NOMO-1 treated with DMSO at 0.1 percent for 48 hours (cell line): ENCODE measurements around the gene ANO7.

Source experiments
- DNase-seq: peaks from one replicate; lab custom pipeline; 2025; ENCODE audit not compliant: unreplicated experiment; lab: John Stamatoyannopoulos, UW

The ANO7 gene

DNA sequence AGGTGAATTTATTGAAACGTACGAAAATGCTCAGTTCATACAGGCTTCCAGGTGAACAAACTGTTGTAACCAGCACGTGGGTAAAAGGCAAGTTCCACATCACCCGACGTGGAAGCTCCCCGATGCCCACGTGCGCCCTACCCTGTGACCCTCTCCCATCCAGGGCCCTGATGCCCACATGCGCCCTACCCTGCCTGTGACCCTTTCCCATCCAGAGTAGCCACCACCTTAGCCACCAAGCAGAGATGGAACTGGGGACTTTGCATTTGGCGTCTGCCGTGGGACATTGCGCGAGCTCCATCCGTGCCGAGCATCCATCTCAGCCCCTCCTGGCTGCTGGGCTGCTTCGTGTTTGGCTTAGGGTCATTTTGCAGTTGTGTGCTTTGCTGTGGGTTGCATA is 37.5 kb downstream of the ANO7 start:
- DNase-seq: no peak

DNA sequence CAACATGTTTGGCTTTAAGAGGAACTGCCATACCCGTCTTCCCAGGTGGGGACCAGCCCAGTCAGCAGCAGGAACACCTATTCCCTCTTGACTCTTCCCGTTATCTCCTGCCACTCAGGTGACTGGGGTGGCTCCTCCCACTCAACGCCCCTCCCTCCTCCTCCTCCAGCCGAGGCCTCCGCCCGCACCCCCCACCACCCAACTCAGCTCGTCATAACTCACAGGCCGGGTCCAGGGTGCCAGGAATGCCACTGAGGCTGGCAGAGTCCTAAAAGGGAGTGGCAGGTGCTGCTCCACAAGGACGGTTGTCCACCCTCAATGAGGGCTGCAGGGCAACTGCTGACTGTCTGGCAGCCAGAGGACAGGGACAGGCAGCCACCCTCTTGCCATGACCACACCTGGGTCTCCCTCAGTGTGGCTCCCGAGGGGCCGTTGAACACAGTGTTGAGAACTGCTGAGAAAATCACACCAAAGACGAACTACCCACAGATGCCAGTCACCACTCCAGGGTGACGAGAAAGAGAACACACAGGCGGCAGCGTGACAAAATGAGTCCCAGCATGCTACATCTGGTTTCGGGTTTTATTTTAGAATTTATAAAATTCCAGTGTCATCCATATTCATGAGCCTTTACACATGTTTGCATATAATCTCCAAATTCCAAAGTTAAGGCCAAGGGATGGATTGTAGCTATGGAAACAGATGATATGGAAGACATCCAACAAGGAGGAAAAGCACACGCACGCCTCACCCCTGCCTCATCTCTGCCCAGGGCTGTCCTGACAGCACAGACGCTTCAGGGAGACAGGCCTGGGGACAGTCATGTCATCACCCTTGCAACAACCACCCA is 38.5 kb downstream of the ANO7 start:
- DNase-seq: no peak

DNA sequence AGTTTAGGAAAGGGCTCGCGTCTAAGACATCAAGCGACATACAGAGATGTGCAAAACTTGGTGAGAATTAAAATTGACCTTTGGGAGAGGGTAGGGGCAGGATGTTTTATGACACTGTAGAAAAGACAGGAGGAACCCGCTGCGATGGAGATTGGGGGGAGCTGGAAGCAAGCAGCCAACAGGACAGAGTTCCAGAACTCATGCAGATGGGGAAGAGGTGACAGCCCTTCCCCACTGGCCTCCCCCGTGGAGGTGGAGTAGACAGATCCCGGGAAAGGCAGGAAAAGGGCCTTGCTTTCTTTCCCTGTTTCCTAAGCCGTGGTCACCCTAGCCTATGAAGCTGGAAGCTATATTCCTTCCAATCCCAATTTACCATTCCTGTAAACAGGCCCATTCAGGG is 39.1 kb downstream of the ANO7 start:
- DNase-seq: no peak

DNA sequence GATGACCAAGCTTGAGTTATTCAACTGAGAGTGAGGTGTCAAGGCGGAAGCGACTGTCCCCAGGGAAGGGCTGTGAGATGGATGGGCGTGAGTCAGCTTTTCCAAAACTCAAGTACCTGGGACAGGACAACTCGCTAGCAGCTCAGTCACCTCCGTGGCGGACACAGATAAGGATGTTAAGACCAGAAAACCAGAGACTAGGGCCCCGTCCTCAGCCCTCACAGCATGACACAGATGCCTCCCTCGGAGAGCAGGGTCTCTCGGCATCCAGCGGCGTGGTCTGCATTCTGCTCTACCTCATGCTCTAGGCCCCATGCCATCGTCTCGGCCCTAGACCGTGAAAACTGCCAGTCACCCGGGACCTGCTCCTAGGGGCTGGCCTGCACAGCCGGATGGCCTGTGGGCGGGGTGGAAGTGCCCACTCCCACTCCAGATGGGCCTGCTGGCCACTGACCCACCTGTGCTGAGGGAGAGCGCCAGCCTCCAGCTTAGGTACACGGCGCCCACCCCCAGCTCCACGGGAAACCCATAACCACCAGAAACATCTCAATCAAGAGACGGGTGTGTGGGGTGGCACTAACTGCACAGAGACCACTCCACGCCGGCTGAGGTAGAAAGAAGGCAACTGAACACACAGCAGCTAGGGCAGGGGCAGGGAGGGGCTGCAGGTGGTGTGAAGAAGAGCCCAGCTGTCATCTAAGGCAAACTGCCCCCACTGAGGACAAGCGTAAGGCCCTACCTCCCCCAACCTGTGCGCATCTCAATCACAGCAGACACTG is 39.8 kb downstream of the ANO7 start:
- DNase-seq: no peak

DNA sequence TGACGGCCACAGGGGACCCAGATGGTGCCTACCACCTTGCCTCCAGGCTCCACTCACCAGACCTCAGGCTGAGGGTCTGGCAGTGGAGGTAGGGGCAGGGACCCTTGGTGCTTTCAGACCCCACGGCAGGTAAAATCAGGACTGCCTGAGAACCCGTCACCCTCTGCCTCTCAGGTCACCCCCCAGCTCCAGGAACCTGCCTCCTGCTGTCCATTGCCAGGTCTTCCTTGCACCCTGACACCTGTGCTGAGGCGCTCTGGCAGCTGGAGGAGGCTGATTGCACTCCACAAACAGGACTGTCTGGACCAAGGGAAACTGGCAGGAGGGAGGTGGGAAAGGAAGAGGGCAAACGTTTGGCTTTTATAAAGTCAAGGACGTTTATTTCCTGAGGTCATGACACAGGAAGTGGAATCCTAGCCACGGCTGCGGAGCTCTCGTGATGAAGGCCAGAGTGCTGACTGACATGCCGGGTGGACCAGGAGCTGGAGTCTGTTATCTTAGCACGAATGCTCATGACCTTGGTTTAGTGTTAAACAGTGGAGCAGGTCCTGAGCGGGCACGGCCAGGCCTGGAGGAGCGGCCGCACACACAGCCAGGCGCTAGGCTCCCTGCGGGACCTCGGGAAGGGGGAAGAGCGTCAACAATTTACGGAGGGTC is 40.5 kb downstream of the ANO7 start:
- DNase-seq: no peak

DNA sequence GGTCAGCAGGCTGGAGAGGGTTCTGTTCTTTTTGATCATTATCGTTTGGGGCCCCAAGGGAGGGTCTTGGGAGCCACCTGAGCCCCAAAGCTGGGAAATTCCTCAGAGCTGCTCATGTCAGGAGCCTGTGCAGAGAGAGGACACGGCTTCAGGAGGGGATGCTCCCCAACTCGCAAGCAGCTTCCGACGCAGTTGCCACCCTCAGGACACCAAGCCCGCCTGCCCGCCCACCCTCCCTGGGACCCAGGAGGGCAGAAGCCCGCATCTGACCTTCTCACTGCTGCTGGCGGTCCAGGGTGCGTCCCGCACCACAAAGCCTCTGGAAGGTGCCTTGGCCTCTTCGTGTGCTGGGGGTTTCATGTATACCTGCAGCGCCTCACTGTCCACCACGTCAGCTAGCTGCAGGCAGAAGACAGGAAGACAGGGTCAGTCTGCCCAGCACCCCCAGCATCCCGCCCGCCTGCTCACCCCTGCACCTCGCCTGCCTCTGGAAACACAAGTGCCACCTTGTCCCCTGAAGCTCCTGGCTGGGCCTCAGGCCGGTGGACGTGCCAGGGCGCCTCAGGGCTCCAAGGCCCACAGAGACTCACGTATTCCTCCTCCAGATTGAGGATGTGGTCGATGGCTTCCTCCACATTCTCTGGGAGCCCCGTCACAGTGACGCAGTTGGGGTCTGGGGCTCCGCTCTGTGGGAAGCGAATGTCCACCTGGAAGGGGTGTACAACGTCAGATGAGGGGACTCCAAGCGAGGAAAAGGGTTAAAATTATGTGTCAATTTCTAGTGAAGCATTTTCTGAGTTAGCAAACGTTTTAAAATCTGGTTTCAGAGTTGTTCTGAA is 41.3 kb downstream of the ANO7 start:
- DNase-seq: no peak

DNA sequence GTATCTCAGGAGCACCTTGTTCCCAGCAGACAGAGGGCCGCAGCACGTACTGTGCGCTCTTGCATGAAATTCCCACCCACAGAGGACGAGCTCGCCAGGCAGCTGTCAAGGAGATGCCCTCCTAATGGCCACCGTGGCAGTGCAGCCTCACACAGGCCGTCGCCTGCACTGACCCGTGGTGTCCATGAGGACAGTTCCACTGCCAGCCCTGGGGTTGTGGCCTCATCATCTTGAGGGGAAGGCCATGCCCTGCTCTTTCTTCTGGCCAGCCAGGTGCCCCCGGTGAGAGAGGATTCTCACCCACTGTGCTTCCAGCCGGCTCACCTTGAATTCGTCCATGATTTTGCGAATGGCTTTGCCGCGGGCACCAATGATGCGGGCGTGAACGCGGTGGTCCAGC is 42.0 kb downstream of the ANO7 start:
- no peak for DNase-seq

DNA sequence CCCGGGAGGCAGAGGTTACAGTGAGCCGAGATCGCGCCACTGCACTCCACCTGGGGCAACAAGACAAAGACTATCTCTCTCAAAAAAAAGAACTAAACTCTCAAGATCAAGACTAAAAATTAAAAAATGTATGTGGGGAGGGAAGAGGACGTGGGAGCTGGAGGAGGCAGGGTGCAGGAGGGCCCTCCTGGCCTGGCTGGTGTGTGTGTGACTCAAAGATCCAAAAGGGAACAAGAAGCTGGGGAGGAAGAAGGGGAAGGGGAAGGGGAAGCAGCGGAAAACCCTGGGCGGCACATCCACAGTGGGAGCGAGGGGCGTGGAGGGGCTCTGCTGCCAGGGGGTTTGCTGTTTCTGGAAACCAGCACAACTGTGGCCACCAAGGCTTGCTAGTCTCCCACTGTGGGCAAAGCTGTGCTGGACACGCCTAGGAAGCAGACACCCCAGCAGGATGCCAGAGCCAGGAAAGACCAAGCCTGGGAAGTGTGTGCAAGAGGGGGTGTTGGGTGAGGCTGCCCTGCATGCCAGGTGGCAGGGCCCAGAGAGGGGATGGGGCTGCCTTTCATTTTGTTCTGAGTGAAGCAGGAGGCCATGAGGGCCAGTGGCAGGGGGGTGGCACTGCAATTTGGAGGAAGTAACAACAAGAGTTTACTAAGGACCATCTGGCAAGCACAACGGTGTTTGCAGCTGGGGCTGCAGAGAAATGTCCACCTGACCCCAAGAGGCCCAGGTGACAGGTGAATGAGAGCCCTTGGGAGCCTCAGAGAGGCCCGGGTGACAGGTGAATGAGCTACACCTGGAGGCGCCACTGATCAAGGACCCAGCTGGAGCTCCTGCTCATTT is 44.5 kb downstream of the ANO7 start:
- no peak for DNase-seq

DNA sequence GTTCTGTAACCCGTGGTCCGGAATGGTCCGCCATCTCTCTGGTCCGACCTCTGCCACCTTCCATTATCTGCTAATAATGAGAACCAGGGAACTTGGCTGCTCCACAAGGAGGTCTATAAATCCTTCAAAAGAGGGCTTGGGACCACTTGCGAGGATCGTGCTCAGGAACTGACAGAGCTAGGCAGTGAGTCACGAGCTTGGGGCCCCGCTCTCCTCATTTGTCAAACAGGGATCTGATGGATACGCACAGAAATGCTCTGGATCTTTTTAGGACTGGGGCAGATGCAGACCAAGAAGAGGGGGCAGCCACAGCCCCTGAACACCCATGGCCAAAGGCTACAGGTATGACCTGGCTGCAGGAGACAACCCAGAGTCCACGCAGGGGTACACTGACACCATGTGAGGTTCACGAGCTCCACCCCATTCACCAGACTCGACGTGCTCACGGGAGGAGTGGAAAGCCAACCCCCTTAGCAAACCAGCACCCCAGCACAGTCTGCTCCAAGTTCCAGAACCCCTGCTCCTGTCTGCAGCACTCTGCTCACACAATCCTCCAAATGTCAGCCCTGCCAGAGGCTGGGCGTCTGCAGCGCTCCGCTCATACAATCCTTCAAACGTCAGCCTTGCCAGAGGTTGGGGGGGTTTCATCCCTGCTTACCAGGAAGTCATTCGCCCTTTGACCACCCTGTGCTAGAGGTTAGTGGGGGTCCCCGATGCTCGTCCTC is 45.8 kb downstream of the ANO7 start:
- DNase-seq: no peak

DNA sequence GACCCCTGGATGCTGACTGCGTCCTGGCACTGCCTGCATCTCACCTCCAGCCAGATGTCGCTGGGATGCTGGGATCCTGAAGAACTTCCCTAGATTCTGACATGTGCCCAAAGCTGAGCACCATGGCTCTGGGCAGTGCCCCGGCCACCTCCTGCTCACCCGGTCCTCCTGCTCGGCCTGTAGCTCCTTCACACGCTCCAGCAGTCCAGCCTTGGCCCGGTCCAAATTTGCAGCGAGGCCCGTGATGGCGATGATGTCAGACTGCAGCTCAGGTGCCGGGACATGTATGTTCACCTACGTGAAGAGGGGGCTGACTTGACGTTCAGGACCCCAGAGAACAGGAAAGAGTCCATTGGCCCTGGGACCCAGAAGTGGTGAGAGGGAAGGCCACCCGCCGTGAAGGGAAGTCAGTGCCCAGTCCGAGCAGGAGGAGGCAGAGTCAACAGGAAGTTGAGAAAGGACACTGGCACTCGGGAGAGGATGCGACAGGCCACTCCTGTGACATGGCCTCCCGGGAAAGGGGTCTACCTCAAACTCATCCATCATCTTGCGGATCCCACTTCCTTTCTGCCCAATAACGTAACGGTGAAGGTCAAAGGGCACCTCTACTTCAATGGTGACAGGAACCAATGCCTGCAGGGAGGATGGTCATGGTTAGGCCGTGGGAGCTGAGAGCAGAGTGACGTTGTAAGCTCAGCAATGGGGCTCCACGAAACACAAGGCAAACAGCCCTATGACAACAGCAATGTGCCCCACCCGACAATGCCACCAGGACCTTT is 46.7 kb downstream of the ANO7 start:
- DNase-seq: no peak

DNA sequence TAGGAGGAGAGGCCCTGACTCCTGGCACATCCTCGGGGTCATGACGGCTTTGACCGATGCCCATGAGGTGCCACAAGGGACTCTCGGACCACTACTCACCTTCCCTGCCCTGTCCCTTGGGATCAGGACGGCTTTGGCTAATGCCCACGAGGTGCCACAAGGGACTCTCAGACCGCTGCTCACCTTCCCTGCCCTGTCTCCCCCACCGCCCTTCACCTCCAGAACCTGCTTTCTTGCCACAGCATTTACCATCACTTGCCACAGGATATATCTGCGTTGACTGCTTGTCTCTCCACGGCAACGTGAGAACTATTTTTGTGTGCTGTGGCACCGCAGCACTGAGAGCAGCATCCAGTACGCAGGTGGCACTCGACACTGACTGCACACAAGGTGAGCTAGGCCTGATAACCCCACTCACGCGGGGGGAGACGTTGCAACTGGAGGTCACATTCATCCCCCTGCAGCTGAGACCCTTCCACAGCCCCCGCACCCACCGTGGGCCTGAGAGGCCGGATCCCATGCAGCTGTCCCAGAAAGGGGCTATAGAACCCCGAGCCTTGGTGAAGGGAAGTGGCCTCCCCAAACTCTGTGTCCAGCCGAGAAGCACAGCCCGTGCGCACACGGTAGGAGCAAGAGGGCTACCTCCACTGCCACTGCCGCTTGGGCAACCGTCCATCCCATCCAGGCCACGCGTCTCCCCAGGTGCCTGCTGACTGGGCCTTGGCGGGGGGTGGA is 47.5 kb downstream of the ANO7 start:
- DNase-seq: no peak

DNA sequence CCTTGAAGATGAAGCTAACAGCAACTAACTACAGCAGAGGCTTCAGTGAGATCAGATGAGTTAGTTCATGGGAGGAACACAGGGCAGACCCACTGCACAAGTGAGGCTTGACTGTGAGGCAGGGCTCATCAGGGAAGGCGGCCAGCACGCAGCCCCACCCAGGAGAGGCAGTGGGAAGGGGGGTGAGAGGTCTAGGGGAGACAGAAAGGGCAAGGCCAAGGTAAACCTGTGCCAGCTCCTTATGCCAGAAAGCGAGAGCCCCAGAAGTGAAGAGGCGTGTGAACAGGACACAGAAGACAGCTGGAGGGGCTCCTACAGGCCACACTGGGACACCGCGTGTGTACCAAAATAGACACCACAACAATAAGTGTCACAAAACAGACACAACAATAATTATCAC is 48.6 kb downstream of the ANO7 start:
- no peak for DNase-seq

DNA sequence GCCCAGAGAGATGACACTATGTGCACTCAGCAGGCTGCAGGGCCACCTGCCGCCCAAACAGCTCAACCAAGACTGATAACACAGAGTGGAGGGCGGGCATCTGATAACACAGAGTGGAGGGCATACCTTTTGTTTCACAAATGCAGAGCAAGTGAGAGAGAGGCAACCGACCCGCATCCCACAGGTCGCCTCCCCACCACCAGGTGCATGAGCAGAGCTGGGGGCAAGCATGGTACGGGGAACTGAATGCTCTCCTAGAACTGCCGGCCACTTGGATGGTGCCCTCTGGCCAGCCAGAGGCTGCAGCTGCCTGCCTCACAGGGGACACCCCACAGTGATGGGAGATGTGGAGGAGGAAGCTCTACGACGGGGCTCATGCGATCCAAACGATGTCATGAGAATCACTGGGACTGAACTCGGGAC is 49.5 kb downstream of the ANO7 start:
- DNase-seq: no peak

DNA sequence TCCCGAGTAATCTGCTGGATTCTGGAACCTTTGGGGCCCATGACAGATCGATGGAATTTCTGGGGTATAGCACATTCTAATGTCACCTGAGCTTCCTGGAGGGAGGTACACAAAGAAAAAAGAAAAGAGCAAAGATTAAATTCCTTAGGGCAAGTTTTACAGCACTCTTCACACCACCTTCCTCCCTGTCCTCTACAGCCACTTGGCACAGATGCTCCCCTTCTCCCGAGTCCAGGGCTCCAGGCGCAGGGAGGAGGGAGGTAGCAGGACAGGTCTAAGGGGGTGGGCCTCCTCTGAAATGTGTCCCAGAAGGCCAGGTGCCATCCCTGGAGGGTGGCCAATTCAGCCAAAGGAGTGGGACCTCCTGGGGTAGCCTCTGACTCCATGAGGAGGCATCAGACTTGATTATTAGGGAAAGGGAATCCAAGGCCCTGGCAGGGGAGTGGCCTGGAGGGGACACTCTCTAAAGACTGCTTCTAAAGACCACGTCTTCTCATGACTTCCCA is 50.3 kb downstream of the ANO7 start:
- no peak for DNase-seq

DNA sequence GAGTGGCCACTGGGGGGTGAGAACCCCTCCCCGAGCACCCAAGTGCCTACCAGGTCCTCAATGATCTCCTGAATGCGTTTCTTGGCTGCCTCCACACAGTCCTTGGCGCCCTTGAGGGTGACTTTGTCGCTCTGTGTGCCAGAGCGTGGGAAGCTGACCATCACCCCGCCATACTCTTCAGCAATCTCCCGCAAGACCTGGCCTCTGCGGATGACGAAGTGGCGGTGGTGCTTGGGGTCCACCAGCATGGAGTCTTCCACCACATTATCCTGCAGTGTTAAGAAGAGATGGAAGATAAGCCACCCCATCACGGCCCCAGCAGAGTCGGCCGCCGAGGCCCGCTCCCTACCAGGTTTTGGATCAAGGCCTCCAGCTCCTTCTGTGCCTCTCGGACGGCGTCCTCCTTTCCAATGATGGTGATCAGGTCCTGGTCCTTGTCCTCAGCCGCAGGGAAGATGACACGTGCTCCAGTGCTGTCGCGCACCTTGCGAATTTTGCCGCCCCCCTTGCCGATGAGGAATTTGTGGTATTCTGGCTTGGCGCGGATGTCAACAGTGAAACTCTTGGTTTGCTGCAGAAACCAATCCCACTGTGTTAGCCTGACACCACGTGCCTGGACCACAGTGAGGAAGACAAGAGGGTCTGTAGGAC is 51.2 kb downstream of the ANO7 start:
- no peak for DNase-seq

DNA sequence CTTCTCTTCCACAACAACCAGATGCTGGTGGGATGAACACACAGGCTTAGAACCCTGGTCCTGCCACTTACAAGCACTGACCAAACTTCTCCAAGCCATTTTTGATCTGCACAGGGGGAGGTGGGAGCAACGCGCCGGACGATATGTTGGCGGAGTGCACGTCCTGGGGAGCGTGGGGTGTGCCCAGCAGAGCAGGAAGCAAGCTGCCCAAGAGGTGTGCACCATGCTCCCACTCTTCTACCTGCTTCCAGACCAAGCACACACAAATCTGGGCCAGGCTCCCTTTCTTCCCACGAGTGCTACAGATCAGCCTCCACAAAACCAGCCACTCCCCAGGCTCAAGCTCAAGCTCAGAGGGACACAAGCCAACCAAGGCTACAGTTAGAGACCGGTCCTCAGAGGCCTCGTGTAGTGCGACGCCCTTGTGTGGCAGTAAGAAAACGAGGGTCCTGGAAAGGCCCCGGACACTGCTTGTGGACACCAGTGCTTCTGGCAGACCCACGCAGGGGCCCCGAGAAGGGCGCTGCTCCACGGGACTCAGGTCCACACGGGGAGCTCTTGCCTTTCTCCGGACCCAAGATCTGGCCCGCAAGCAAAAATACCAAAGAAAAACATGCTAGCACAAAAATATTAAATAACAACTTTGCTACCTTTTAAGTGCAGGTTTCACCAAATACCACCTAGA is 52.0 kb downstream of the ANO7 start:
- DNase-seq: no peak

DNA sequence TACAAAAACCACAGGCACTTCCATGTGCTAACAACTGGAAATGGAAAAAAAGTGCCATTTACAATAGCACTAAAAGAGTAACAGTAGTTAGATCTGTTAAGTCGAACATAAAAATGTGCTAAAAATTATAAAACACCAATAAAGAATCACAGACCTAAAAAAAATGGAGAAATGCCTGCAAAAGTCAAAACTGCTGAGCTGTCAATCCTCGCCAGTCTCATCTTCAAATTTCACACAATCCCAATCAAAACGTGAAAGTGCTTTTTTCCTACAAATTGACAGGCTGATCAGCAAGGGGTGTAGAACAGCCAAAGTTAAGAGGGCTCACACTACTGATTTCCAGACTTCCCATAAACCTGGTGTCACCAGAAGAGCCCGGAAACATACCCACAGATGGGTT is 53.2 kb downstream of the ANO7 start:
- no peak for DNase-seq
